GM23338 (cell line): ENCODE data around the gene PRAF2. TPM values are rescaled to one million over a fixed set of nuclear protein-coding genes. Genes with fewer than 3 reads are reported as not detected.

ENCODE experiments used
- ATAC-seq: fragments of 200-7000 bp; cut with Tn5 transposase; 3 replicates; pipeline ENCODE4 v1.9.1; 2020
- DNase-seq: peaks from one replicate; pipeline ENCODE4 v3.0.0-alpha.2; 2015; ENCODE audit warnings: low spot score
- H2AFZ ChIP-seq: fragments of 200-600 bp; sonication (generic); 2 replicates; pipeline ENCODE4 v1.8.0; 2016; ENCODE audit warnings: antibody characterized with exemption, mild to moderate bottlenecking, moderate library complexity
- H3F3A ChIP-seq: fragments of 200-600 bp; sonication (generic); replicated peaks from 2 replicates; pipeline ENCODE4 v1.8.0; 2017; ENCODE audit warnings: antibody characterized with exemption, mixed run types, low read depth
- H3K27ac ChIP-seq: fragments of 200-600 bp; sonication (generic); 2 replicates; pipeline ENCODE4 v1.6.1; 2016; ENCODE audit warnings: low read depth
- H3K27me3 ChIP-seq: fragments of 200-600 bp; sonication (generic); 2 replicates; pipeline ENCODE4 v1.8.0; 2016; ENCODE audit warnings: mild to moderate bottlenecking, mixed run types, moderate library complexity; ENCODE audit not compliant: insufficient read depth
- H3K36me3 ChIP-seq: fragments of 200-600 bp; sonication (generic); 2 replicates; pipeline ENCODE4 v1.8.0; 2016; ENCODE audit warnings: mild to moderate bottlenecking; ENCODE audit not compliant: insufficient read depth
- H3K4me1 ChIP-seq: fragments of 200-600 bp; sonication (generic); 2 replicates; pipeline ENCODE4 v1.8.0; 2016; ENCODE audit warnings: mild to moderate bottlenecking, moderate library complexity; ENCODE audit not compliant: insufficient read depth
- H3K4me2 ChIP-seq: fragments of 200-600 bp; sonication (generic); 2 replicates; pipeline ENCODE4 v1.7.1; 2017; ENCODE audit warnings: mixed run types
- H3K4me3 ChIP-seq: fragments of 200-600 bp; sonication (generic); 2 replicates; pipeline ENCODE4 v1.6.1; 2016; ENCODE audit warnings: mixed run types
- H3K79me2 ChIP-seq: fragments of 200-600 bp; sonication (generic); replicated peaks from 2 replicates; pipeline ENCODE4 v1.8.0; 2017; ENCODE audit warnings: mild to moderate bottlenecking; ENCODE audit not compliant: insufficient read depth
- H3K9me2 ChIP-seq: fragments of 200-600 bp; sonication (generic); 2 replicates; pipeline ENCODE4 v1.8.0; 2017; ENCODE audit not compliant: insufficient read depth
- H4K20me1 ChIP-seq: fragments of 200-600 bp; sonication (generic); replicated peaks from 2 replicates; pipeline ENCODE4 v1.8.0; 2017; ENCODE audit warnings: mild to moderate bottlenecking; ENCODE audit not compliant: insufficient read depth
- H3K27ac Mint-ChIP-seq: 2 replicates; pipeline ENCODE4 v1.8.0; 2020; ENCODE audit warnings: inconsistent platforms, mild to moderate bottlenecking, moderate library complexity, mixed read lengths
- H3K27me3 Mint-ChIP-seq: 3 replicates; pipeline ENCODE4 v1.8.0; 2022; ENCODE audit warnings: low read depth, mild to moderate bottlenecking, moderate library complexity, mixed read lengths, inconsistent platforms; ENCODE audit not compliant: insufficient read depth, poor library complexity
- H3K36me3 Mint-ChIP-seq: 3 replicates; pipeline ENCODE4 v1.8.0; 2021; ENCODE audit warnings: low read depth, mild to moderate bottlenecking, inconsistent platforms, moderate library complexity, mixed read lengths
- H3K4me1 Mint-ChIP-seq: 3 replicates; pipeline ENCODE4 v1.8.0; 2020; ENCODE audit warnings: mild to moderate bottlenecking, inconsistent platforms, mixed read lengths
- H3K4me3 Mint-ChIP-seq: 3 replicates; pipeline ENCODE4 v1.8.0; 2021; ENCODE audit warnings: moderate library complexity, mild to moderate bottlenecking, inconsistent platforms, mixed read lengths
- H3K9me3 Mint-ChIP-seq: 3 replicates; pipeline ENCODE4 v1.8.0; 2020; ENCODE audit warnings: moderate library complexity, mild to moderate bottlenecking, inconsistent platforms, mixed read lengths
- CREB1 ChIP-seq: fragments of 250-450 bp; sonication (Bioruptor Pico); IDR thresholded peaks from 2 replicates; pipeline ENCODE4 v1.5.0; 2020; ENCODE audit warnings: low read depth, mild to moderate bottlenecking, moderate library complexity
- CTCF ChIP-seq, 2 experiments: fragments of 200-600 bp in 1 of 2; sonication (generic) in 1 of 2; conservative IDR thresholded peaks; 2 replicates each; pipeline versions ENCODE4 v1.5.1 to v1.6.1; 2016 to 2017; ENCODE audit warnings: antibody characterized with exemption in 2 of 2, low read depth in 2 of 2, mild to moderate bottlenecking in 2 of 2, moderate library complexity in 1 of 2
- ETS1 ChIP-seq: IDR thresholded peaks from 2 replicates; pipeline ENCODE4 v1.6.1; 2016; ENCODE audit warnings: antibody characterized with exemption
- EZH2 ChIP-seq: fragments of 200-600 bp; sonication (generic); IDR thresholded peaks from one replicate; pipeline ENCODE4 v1.8.0; 2017; ENCODE audit warnings: antibody characterized with exemption, mild to moderate bottlenecking, low read depth; ENCODE audit not compliant: unreplicated experiment
- EZH2phosphoT487 ChIP-seq: fragments of 200-600 bp; sonication (generic); IDR thresholded peaks from one replicate; pipeline ENCODE4 v1.8.1; 2018; ENCODE audit warnings: antibody characterized with exemption; ENCODE audit not compliant: unreplicated experiment
- NANOG ChIP-seq: IDR thresholded peaks from 2 replicates; pipeline ENCODE4 v1.6.1; 2016; ENCODE audit warnings: antibody characterized with exemption, borderline replicate concordance
- POLR2AphosphoS5 ChIP-seq: IDR thresholded peaks from 2 replicates; pipeline ENCODE4 v1.6.1; 2016; ENCODE audit warnings: antibody characterized with exemption, low read depth
- ZNF331 ChIP-seq: fragments of 250-450 bp; sonication (Bioruptor Pico); IDR thresholded peaks from 2 replicates; pipeline ENCODE4 v1.5.0; 2020; ENCODE audit warnings: low read depth, mild to moderate bottlenecking, moderate library complexity
- ZNF462 ChIP-seq: fragments of 250-450 bp; sonication (Bioruptor Pico); IDR thresholded peaks from 2 replicates; pipeline ENCODE4 v1.5.0; 2020; ENCODE audit warnings: mild to moderate bottlenecking, moderate library complexity
- polyA plus RNA-seq: library from polyadenylated mRNA; unstranded; fragments of >200 nt; fragmentation: Nextera tagmentation; extraction: Ambion mirVana; gene quantifications from 2 replicates; pipeline ENCODE4 v1.2.1, GENCODE V29; 2016
- total RNA-seq: library from RNA; depleted of rRNA; stranded (reverse); fragments of >200 nt; shearing (Covaris generic); gene quantifications from 2 replicates; pipeline ENCODE4 v1.2.3, GENCODE V29; 2014

PRAF2 gene
- total and polyA plus RNA-seq, 2 experiments from 2014 or later = 6.3 to 22.1 TPM

GRCh38 chrX:49096419-49096818 lies 22.6 kb upstream of the PRAF2 start:
- Mint-ChIP-seq H3K36me3 (no peaks in the 10 kb centered on the region), H3K4me3 (no peak overlapping the region), H3K4me1 (no peaks in the 10 kb centered on the region), H3K9me3 (no peaks in the 10 kb centered on the region; the same call in 2 of the 3 replicates), H3K27me3 (peaks cover 7% of the 10 kb centered on the region), H3K27ac (no peak overlapping the region)
- ATAC-seq (no peak), DNase-seq (no peak)
- no peaks in the 10 kb centered on the region for H3K27me3 ChIP-seq
- H3K27ac ChIP-seq = no peak overlapping the region
- H3K79me2 ChIP-seq = no peaks in the 10 kb centered on the region
- no peaks in the 10 kb centered on the region for H3K9me2 ChIP-seq
- no peak overlapping the region for H3K4me3 ChIP-seq
- no peak overlapping the region for H2AFZ ChIP-seq
- no peaks in the 10 kb centered on the region for H3K36me3 ChIP-seq
- no peak for TF ChIP-seq ZNF462
- TF ChIP-seq ETS1 = no peak
- no peak for TF ChIP-seq EZH2
- no peak for TF ChIP-seq CREB1 (CRISPR knock-in tag)
- TF ChIP-seq ZNF331 = no peak
- TF ChIP-seq POLR2AphosphoS5 = no peak
- no peak for TF ChIP-seq CTCF (conservative IDR thresholded peaks at IDR 0.05; ENCODE audit: low read depth in 2 of 2)
- no peak for TF ChIP-seq EZH2phosphoT487
- no peak for TF ChIP-seq NANOG
- no peaks in the 10 kb centered on the region for H3F3A ChIP-seq
- no peaks in the 10 kb centered on the region for H3K4me1 ChIP-seq
- H3K4me2 ChIP-seq = no peak overlapping the region
- no peaks in the 10 kb centered on the region for H4K20me1 ChIP-seq
